Skeletal muscle tissue (tissue), 4 donors: ENCODE measurements around the gene CDV3. TPM values are rescaled to one million over a fixed set of nuclear protein-coding genes. Genes with fewer than 3 reads are reported as not detected.

Source experiments
- H3K27ac ChIP-seq: one replicate; pipeline ENCODE4 v1.7.0; 2013; ENCODE audit warnings: mild to moderate bottlenecking, low read depth, low read length, inconsistent platforms
- H3K27me3 ChIP-seq, 3 donors: one replicate each; pipeline ENCODE4 v1.7.0; 2013; ENCODE audit warnings: low read length in 3 of 3; ENCODE audit not compliant: control insufficient read depth in 3 of 3, insufficient read depth in 3 of 3
- H3K36me3 ChIP-seq, 3 donors: one replicate each; pipeline ENCODE4 v1.7.0; 2013; ENCODE audit warnings: low read length in 3 of 3; ENCODE audit not compliant: control insufficient read depth in 3 of 3, insufficient read depth in 3 of 3
- H3K4me1 ChIP-seq, 3 donors: one replicate each; pipeline ENCODE4 v1.7.0; 2013; ENCODE audit warnings: low read length in 3 of 3, mild to moderate bottlenecking in 3 of 3; ENCODE audit not compliant: control insufficient read depth in 3 of 3, insufficient read depth in 3 of 3
- H3K4me3 ChIP-seq, 3 donors: one replicate each; pipeline ENCODE4 v1.7.0; 2013; ENCODE audit warnings: low read length in 3 of 3
- H3K9ac ChIP-seq, 3 donors: one replicate each; pipeline ENCODE4 v1.7.0; 2013; ENCODE audit warnings: low read length in 3 of 3, mild to moderate bottlenecking in 3 of 3, moderate library complexity in 2 of 3, low read depth in 1 of 3
- H3K9me3 ChIP-seq, 3 donors: one replicate each; pipeline ENCODE4 v1.7.0; 2013; ENCODE audit warnings: low read length in 3 of 3; ENCODE audit not compliant: control insufficient read depth in 3 of 3
- total RNA-seq: library from RNA; depleted of rRNA; stranded (reverse); fragments of >200 nt; gene quantifications from one replicate; pipeline ENCODE4 v1.2.3, GENCODE V29; 2014
- donor health status: Osteomylitis.

The CDV3 gene
- total RNA-seq, 1 donor from 2014 or later: 121 TPM

- no peaks in the 10 kb centered on the region for H3K4me1 ChIP-seq
- H3K36me3 ChIP-seq: peaks cover 0 to 2% (median 0%) of the 10 kb centered on the region in 3 donors
- H3K27me3 ChIP-seq: no peaks in the 10 kb centered on the region
- H3K4me3 ChIP-seq: no peak overlapping the region
- H3K9ac ChIP-seq: no peak overlapping the region
- no peak overlapping the region for H3K27ac ChIP-seq
- no peaks in the 10 kb centered on the region for H3K9me3 ChIP-seq
Measured at GRCh38 chr3:133598405-133598804, 24.9 kb downstream of the CDV3 start.

GRCh38 chr3:133599280-133599679 lies 25.8 kb downstream of the CDV3 start:
- Histone ChIP-seq H3K36me3 (peaks cover 0 to 2% (median 0%) of the 10 kb centered on the region in 3 donors), H3K4me3 (no peak overlapping the region), H3K9ac (no peak overlapping the region), H3K27me3 (no peaks in the 10 kb centered on the region), H3K9me3 (no peaks in the 10 kb centered on the region), H3K4me1 (no peaks in the 10 kb centered on the region), H3K27ac (no peak overlapping the region)

- H3K27me3 ChIP-seq: no peaks in the 10 kb centered on the region
Measured at GRCh38 chr3:133600572-133601081, 27.1 kb downstream of the CDV3 start.

GRCh38 chr3:133606342-133606741 lies 32.9 kb downstream of the CDV3 start:
- Histone ChIP-seq H3K9me3 (no peaks in the 10 kb centered on the region), H3K4me3 (no peak overlapping the region), H3K9ac (no peak overlapping the region), H3K27ac (no peak overlapping the region), H3K27me3 (no peaks in the 10 kb centered on the region), H3K4me1 (no peaks in the 10 kb centered on the region), H3K36me3 (peaks cover 6 to 26% (median 19%) of the 10 kb centered on the region in 3 donors)

More at GRCh38 chr3:133600572-133601081, 27.1 kb downstream of the CDV3 start:
- Histone ChIP-seq H3K4me1 (no peaks in the 10 kb centered on the region), H3K4me3 (no peak overlapping the region), H3K9ac (no peak overlapping the region), H3K27ac (no peak overlapping the region), H3K36me3 (peaks cover 0 to 4% (median 0%) of the 10 kb centered on the region in 3 donors), H3K9me3 (no peaks in the 10 kb centered on the region)

- H3K4me3 ChIP-seq: no peak overlapping the region
- H3K4me1 ChIP-seq: no peaks in the 10 kb centered on the region
- no peak overlapping the region for H3K27ac ChIP-seq
- peaks cover 6 to 31% (median 23%) of the 10 kb centered on the region in 3 donors for H3K36me3 ChIP-seq
- no peaks in the 10 kb centered on the region for H3K27me3 ChIP-seq
- no peaks in the 10 kb centered on the region for H3K9me3 ChIP-seq
- no peak overlapping the region for H3K9ac ChIP-seq
Measured at GRCh38 chr3:133606902-133607301, 33.4 kb downstream of the CDV3 start.

GRCh38 chr3:133607816-133608215 lies 34.3 kb downstream of the CDV3 start:
- Histone ChIP-seq H3K4me3 (no peak overlapping the region), H3K27ac (no peak overlapping the region), H3K27me3 (no peaks in the 10 kb centered on the region), H3K9ac (no peak overlapping the region), H3K9me3 (no peaks in the 10 kb centered on the region), H3K36me3 (peaks cover 6 to 36% (median 26%) of the 10 kb centered on the region in 3 donors), H3K4me1 (no peaks in the 10 kb centered on the region)

- Histone ChIP-seq H3K9me3 (no peaks in the 10 kb centered on the region), H3K27me3 (no peaks in the 10 kb centered on the region), H3K9ac (no peak overlapping the region), H3K36me3 (peaks cover 6 to 36% (median 26%) of the 10 kb centered on the region in 3 donors), H3K27ac (no peak overlapping the region), H3K4me1 (no peaks in the 10 kb centered on the region), H3K4me3 (no peak overlapping the region)
Measured at GRCh38 chr3:133608388-133608787, 34.9 kb downstream of the CDV3 start.

- Histone ChIP-seq H3K36me3 (peaks cover 6 to 36% (median 24%) of the 10 kb centered on the region in 3 donors), H3K27me3 (no peaks in the 10 kb centered on the region), H3K9me3 (no peaks in the 10 kb centered on the region), H3K9ac (no peak overlapping the region), H3K27ac (no peak overlapping the region), H3K4me3 (no peak overlapping the region), H3K4me1 (no peaks in the 10 kb centered on the region)
Measured at GRCh38 chr3:133610031-133610430, 36.5 kb downstream of the CDV3 start.

- no peaks in the 10 kb centered on the region for H3K27me3 ChIP-seq
- no peaks in the 10 kb centered on the region for H3K9me3 ChIP-seq
- no peak overlapping the region for H3K27ac ChIP-seq
- no peak overlapping the region for H3K9ac ChIP-seq
- peaks cover 6 to 36% (median 30%) of the 10 kb centered on the region in 3 donors for H3K36me3 ChIP-seq
- H3K4me3 ChIP-seq: no peak overlapping the region
- no peaks in the 10 kb centered on the region for H3K4me1 ChIP-seq
Measured at GRCh38 chr3:133611534-133611933, 38.0 kb downstream of the CDV3 start.

GRCh38 chr3:133620066-133620784 lies 46.7 kb downstream of the CDV3 start:
- H3K9me3 ChIP-seq: no peaks in the 10 kb centered on the region
- no peak overlapping the region for H3K4me3 ChIP-seq
- H3K4me1 ChIP-seq: no peaks in the 10 kb centered on the region
- no peak overlapping the region for H3K9ac ChIP-seq
- no peak overlapping the region for H3K27ac ChIP-seq
- peaks cover 20 to 34% (median 33%) of the 10 kb centered on the region in 3 donors for H3K36me3 ChIP-seq
- H3K27me3 ChIP-seq: no peaks in the 10 kb centered on the region
